NCI-H748 (cell line): ENCODE data around the gene TCF19.

Experiments
- DNase-seq: peaks from one replicate; lab custom pipeline; 2025; ENCODE audit not compliant: unreplicated experiment; lab: John Stamatoyannopoulos, UW

The TCF19 gene

DNA sequence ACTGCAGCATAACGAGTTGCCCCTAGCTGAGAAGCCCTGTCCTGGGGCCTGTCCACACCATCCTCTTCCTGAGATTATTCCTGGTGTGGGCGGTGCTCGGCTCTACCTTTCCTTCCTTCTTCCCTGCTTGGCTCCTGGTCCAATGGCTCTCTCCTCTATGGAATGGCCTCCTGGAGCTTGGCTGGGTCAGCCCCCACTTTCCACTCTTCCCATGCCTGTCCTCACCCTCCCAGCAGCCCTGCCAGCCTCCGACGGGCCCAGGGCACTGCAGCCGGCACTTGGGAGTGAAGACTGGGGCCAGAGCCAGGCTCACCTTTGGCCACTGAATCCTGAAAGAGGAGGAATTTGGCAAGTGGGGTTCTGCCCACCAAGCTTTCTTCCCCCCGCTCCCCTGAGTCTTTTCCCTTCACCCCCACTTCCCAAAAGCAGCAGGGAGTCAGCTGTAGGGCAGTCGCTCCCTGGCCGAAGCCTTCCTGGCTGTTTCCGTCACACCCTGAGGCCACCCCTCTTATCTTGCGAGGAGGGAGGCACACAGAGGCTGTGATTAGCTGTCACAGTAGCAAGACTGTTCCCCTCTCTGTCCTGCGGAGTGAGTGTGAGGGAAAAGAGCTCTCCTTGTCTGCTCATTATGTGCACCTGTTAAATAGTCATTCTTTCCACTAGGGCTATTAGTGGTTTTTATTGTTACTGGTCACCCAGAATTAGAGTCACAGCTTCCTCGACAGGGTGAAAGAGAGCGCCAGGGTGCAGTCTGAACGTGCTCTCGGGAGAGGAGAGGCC lies 31.8 kb upstream of the TCF19 start:
- no peak for DNase-seq

DNA sequence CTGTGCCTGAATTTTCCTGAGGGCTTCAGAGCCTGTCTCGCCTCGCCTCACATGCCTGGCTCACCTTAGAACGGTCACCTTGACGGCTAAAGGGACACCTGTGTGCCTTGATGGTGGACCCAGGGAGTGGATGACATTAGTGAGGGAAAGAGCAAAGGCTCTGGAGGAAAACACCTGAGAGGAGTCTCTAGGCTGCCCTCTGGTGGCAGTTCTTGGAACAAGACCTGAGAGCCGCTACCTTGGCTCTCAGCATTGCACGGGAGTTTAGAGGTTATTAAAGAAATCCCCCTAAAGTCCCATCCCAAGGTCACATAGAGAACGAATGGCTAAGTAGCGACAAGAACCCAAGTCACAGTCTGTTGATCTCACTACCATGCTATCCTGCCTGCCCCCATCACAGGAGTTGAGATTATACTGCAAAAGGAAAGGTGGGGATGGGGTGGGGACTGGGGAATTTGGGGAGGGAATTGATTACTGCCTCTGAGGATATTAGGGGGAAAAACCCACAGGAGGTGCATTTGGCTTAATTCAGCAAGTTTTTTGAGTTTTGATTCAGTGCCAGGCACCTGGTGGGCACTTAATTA lies 30.2 kb upstream of the TCF19 start:
- DNase-seq = peak; percentile 73

DNA sequence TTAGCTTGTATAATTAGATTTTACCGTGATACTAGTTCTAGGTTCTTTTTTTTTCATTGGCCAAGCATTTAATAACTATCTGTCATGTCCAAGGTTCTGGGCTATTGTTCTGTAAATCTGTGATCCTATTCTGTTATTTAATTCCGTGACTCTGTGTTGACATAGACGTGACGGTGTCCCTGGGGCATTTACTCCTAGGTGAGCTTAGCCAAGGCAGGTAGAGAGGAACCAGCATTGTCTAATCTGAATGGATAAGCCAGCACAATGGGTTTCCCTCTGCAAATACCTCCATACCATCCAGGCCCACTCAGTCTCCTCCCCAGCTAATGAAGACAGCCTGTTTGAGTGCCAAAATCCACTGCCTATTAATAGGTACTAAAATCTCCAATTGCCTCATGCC lies 29.3 kb upstream of the TCF19 start:
- peak; percentile 15 for DNase-seq

DNA sequence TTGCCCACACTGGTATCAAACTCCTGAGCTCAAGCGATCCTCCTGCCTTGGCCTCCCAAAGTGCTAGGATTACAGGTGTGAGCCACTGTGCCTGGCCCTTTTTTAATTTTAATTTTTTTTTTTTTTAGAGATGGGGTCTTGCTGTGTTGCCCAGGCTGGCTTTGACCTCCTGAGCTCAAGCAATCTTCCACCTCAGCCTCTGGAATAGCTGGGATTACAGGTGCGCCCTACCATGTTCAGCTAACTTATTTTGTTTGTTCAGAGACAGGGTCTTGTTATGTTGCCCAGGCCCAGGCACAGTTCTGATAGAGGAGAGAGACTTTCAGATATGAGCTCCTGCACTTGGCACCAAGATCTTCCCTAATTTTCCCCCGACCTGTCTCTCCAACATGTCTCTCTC lies 27.6 kb upstream of the TCF19 start:
- DNase-seq = no peak

DNA sequence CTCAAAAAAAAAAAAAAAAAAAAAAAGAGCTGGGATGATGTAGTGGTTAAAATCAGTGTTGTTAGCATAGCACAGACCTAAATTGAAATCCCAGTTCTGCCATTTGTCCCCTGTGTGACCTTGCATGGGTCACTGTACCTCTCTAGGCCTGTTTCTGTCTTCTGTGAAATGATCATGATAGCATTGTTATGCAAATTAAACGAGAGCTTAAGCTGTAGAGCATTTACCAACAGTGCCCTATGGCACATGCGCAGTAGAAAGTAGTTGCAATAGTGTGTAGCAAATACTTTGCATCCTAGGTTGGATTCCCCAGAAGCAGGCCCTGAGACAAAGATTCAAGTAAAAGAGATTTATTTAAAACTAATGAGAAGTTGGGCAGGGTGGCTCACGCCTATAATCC lies 26.8 kb upstream of the TCF19 start:
- DNase-seq = no peak

DNA sequence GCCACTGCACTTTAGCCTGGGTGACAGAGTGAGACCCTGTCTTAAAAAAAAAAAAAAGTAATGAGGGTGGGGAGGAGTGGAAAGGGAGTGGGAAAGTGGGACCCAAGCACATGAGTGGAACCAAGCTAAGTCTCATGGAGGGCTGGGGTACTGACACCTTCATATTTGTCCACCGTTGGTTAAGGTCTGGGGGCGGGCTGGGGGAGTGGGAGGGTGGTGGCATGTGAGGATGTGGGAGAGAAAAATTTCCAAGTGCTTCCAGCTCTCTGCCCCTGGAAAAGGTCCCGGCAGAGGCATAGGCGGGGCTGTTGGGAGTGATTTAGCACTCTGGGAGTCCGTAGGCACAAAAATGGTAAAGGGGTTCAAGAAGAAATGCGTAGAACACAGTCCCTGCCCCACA lies 25.6 kb upstream of the TCF19 start:
- DNase-seq = no peak

DNA sequence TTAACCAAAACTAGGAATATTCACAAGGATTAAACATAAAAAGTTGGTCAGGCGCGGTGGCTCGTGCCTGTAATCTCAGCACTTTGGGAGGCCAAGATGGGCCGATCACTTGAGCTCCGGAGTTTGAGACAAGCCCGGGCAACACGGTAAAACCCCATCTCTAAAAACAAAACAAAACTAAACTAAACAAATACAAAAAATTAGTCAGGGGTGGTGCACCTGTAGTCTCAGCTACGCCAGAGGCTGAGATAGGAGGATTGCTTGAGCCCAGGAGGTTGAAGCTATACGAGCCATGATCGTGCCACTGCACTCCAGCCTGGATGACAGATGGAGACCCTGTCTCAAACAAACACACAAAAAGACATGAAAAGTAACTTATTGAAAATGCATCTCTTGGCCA lies 22.7 kb upstream of the TCF19 start:
- DNase-seq = no peak

DNA sequence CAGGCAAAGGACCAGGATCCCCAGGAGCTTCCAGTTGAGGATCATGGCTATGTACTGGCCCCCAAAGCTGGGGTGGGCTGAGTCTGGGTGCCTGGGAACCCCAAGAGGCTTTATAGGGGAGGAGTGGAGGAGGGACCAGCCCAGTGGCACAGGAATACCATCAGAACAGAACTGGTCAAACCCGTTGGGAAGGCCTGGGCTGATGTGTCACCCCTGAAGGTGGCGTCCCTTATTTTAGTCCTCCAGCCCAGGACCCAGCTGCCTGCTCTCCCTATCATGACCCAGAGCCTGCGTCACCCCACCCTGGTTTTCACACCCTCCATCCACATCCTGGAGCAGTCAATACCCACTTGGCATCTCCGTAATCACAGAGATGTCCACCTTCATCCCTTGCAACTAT lies 19.4 kb upstream of the TCF19 start, which contains the start of gene PSORS1C2:
PSORS1C2 (minus strand) TSS at position 85 of the 400 bp plus-strand sequence; CDS start at position 45, 40 bp downstream.
- no peak for DNase-seq

DNA sequence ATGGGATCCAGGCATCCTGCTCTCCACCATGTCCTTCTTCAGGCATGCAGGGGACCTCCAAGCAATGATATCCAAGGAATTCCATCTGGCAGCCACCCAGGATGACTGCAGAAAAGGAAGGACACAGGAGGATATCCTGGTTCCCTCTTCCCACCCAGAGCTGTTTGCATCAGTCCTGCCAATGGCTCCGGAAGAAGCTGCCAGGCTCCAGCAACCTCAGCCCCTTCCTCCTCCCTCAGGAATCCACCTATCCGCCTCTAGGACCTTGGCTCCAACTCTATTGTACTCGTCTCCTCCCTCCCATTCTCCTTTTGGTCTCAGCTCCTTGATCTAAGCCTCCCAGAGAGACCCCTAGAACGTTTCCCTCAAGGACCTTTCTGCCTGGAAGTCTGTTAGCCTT lies 18.8 kb upstream of the TCF19 start:
- no peak for DNase-seq

DNA sequence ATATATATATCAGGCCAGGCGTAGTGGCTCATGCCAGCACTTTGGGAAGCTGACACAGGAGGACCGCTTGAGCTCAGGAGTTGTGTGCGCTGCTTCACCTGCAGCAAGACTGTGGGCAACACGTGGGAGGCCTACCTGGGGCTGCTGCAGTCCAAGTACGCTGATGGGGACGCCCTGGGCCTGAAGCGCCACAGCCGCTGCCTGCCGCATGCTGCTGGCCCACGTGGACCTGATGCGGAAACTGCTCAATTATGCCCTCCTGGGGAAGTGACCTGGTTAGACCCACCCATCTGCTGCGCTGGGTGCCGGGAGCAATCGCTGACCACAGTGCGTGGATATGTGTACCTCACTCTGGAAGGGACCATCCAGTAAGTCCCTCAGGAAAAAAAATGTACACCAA lies 17.7 kb upstream of the TCF19 start:
- no peak for DNase-seq

DNA sequence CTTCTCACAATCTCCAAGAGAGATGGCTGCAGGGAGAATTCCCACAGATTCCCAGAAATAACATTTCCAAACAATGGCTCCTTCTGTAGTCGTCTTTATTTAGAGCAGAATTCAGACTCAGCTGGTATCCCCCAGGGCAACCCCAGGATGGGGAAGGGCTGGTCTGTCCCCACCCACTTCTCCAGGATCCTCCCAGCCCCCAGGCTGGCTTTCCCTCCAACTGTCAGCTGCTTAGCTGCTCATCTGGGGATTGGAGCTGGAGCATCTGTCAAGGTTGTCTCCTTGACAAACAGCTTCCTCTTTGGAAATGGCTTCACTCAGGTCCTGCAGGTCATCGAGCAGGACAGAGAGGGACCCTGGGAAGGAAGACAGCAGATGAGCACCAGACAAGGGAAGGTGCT lies 16.0 kb upstream of the TCF19 start:
- no peak for DNase-seq

DNA sequence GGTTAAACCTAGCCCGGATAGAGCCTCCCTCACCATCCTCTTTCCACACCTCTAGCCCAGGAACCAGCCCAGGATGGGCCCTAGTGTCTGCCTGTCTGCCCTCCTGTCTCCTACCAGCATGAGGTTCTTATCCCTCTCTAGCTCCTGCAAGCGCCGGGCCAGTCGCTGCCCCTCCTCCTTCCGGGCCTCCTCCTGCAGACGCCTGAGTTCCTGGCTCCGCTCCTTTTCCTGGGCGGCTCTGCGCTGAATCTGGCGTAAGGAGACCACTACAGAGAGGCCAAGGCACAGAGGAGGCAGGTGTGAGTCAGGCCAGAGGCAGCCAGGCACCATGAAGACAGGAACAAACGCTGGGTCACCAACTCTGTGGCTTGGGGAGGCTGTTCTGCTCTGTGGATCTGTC lies 15.2 kb upstream of the TCF19 start:
- no peak for DNase-seq

DNA sequence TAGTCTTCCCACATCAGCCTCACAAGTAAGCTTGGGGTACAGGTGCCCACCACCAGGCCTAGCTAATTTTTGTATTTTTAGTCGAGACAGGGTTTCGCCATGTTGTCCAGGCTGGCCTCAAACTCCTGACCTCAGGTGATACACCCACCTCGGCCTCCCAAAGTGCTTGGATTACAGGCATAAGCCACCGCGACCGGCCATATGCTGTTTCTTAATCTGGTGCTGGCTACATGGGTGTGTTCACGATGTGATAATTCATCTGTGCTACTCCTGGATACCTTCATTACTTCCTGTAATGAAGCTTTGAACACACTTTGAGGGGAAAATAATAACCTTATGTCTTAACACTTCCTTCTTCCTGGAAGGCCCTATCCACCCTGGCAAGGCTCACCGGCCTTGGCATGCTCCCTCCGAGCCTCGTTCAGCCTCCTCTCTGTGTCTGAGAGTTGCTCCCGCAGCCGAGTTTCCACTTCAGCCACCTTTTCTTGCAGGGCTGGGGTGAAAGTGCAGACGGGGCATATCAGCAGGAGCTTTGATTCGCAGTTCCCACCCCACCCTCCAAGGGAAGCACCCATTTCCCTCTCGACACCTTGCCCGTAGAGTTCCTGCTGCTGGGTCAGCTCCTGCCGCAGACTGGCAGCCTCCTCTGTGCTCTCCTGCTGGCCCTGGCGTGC lies 14.0 kb upstream of the TCF19 start:
- DNase-seq = no peak

DNA sequence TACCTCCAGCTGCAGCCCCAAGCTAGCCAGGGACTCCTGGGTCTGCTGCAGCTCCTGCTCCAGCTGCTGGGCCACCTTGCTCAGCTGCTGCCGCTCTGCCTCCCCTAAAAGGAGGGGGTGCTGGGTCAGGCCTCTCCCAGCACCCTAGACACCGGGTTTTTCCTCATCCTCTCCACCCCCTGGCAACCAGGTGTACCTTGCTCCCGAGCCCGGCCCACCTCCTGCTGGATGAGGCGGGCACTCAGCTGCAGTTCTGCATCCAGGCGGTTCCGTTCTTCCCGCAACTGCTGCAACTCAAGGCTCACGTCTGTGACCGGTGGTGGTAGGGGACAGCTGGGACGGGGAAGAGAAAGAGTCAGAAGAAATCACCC lies 13.4 kb upstream of the TCF19 start:
- no peak for DNase-seq

DNA sequence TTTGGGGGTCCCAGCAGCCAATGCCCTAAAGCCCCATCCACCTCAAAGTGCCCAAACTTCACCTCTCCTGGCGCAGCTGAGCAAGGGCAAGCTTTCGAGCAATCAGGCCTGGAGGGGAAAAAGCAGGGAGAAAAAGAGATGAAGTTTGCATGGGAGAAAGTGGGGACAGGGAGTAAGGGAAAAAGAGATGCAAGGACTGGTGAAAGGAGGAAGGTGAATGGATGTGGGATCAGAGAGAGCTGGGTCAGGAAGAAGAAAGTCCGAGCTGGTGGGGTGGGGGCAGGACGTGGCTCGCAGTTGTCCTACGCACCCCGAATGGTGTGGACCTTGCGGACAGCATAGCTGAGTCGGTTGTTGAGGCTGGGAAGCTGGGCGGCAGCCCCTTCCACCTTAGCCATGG lies 13.0 kb upstream of the TCF19 start:
- no peak for DNase-seq

DNA sequence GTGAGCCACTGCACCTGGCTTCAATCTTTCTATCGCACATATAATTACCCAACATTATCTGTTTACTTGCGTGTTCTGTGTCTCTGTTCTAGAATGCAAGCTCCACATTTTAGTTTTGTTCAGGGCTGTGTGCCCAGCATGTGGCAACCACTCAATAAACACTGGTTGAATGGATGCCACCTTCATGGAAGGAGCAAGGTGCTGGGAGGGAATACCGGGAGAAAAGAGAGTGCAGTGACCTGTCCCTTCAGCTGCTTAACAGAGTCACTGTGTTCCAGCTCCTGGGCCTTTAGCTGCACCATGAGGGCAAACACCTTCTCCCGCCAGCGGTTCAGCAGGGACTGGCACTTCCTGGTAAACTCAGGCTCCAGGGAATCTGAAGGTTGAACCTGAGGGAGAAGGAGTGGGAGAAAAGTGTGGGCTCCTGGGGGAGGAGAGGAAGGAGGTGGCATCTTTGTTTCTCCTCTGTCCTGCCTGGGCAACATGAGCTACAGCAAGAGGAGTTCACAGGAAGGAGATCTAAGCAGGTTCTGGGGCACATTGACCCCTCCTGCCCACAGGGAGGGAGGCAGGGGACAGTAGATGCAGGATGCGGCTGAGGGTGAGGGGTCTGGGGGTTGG lies 8.5 kb upstream of the TCF19 start:
- peak; percentile 30 for DNase-seq

DNA sequence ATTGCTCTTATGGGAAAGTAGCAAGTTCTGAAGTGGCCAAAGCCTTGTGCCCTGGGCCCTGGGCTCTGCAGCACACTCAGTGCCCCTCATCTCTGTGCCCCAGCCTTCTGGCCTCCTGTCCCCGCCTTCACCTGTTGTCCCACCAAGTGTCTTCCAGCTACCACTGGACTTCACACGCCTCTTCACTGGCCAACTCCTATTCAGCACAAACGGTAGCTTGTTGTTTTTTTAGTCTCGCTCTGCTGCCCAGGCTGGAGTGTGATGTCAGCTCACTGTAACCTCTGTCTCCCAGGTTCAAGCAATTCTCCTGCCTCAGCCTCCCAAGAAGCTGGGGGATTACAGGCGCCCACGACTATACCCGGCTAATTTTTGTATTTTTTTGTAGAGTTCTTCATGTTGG lies 5.6 kb upstream of the TCF19 start:
- no peak for DNase-seq

DNA sequence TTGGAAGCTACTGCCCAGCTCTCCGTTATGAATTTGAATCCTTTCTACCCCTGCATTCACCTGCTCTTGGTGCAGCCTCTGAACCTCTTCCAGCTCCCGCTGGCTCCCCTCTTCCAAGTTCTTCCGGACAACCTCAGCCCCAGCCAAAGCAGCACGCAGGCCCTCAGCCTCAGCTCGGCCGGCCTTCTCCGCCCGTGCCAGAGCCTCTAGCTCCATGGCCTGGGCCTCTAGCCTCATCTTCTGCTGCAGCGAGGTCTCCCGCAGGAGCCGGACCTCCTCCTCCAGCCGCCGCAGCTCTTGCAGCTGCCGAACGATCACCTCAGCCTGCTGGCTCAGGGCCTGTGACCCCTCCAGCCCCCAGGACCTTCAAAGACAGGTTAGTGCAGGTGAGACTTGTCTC lies 4.0 kb upstream of the TCF19 start:
- DNase-seq = no peak

DNA sequence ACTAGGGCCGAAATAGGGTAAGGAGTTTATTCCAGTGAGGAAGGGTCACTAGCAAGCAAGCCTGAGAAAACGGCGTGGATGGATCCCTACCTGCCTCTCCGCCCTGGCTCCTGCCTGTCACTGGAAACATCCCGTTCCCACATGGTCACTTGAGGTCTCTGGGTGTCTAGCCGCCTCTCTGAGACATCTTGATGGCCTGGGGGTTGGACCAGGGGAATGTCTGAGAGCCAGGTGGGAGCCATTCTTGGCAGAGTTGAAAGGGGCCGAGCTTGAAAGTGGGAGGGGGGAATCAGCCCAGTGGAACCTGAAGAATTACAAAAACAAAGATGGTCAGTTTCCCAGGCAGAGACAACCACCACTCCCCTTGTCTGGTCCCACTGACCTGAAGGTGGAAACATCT lies 1.7 kb upstream of the TCF19 start:
- no peak for DNase-seq

DNA sequence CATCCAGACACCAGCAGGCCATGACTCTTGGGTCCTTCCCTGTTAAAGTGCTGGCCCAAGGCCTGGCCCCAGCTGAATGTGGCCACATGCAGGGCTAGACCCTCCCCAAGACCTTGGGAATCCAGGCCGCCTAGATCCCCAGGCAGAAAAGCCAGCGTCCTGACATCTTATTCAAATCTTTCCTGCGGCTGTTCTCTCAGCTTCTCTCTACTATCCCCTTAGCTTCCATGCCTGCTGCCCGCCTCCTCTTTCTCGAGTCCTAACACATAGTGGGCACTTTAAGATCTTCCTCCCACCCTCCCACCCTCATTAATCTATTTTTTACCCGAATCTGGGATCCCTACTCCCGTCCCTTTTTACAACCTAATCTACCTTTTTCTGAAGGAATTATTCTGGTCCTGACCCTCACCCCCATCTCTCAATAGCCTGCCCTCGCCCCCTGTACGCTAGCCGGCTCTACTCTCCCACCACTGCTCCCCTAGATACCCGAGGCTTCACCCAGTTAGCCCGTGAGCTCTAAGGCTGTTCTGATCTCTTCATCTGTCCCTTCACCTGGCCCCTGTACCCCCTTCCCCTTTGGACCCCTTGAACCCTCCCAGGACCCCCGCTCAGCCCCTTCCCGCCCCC lies 763 bp upstream of the TCF19 start, which contains the start of gene CCHCR1:
CCHCR1 (minus strand) TSS at position 290 of the 627 bp plus-strand sequence; CDS start at position 88, 202 bp downstream.
- peak; percentile 49 for DNase-seq
